Stimulated activated CD4-positive, alpha-beta T cell treated with anti-CD3 and anti-CD28 coated beads, Interleukin-2, amount 100 ng/mL, for 4 hours (primary cell): ENCODE data around the gene RAB20.
"Not testable (repeated sequence)": the region's sequence is repeated elsewhere in the genome, so short reads cannot be mapped to it uniquely, and the experiment has no call there.

Source experiments
- DNase-seq: peaks from one replicate; pipeline ENCODE4 v3.0.0-alpha.2; 2020; ENCODE audit warnings: low read depth

The RAB20 gene

DNA sequence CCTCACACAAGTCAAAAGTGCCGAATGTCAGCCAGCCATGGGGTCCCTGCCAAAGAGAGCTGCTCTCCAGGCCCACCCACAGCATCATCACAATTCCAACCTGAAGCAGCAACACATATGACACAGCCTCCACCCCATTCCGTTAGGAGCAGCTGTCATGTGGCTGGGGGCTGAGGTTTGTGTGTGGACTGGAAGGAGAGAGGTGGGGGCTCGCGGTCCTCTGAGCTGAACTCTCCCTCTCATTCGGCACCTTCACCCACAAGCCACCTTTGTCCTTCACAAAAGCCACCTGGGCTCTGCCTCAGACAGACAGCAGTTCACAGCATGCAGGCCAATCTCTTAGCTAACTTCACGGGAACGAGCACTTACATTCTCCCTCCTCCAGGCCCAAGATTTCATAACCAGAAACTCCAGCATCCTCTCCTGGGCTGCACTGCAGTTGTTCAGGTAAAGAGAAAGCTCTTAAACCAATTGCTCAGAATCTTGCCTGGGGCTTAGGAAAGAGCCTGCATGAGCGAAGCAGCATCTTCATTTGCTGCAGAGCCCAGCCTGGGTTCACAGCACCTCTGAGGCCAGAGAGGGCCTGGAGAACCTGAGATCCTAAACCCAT, 7.2 kb downstream of the RAB20 start:
- DNase-seq, result no peak

DNA sequence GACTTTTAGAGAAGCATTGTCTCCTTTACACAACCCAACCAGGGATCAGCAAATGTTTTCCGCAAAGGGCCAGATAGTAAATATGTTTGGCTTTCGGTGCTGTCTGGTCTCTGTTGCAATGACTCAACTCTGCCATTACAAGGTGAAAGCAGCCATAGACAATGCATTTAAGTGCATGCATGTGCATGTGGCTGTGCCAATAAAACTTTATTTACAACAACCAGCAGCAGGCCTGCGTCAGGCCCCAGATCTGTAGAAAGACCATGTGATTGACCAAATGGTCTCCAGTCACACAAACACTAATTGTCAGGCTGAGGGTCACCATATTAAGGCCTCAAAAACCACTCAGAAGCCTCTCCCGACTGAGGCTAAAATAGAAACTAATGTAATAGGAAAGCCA, 8.1 kb downstream of the RAB20 start:
- no peak for DNase-seq

DNA sequence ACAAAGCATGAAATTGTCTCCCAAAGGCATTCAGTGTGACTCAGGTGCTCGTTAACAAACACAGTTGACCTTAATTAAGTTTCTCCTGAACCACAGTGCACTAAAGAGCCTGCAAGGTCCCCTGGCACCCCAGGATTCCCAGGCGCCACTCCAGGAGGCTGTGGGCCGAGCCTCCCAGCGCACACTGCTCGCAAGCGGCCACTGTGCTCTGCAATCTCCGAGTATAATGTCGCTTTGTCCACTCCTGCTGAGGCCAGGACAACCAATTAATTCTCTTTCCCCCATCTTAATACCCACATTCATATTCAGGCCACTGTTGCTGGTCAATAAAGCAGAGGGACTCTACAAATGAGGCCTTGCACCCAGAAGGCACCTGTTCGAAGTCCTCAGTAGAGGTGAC, 8.8 kb downstream of the RAB20 start:
- DNase-seq, result no peak

DNA sequence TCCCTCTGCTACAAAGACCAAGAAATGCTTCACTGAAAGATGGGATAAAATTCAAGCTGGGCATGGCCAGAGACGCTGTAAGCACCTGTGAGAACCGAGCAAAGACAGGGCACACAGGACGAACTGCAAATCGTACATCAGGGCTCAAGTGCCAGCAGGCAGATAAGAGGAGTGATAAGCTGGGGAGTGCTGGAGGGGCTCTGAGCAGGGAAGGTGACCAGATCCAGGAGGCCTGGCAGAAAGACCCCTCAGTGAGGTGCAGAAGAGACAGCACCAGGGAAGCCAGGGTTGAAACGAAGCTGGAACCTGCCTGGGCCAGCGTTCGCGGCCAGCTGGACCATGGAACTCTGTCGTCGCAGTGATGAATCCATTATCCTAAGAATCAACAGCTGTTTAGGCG, 10.2 kb downstream of the RAB20 start:
- no peak for DNase-seq

DNA sequence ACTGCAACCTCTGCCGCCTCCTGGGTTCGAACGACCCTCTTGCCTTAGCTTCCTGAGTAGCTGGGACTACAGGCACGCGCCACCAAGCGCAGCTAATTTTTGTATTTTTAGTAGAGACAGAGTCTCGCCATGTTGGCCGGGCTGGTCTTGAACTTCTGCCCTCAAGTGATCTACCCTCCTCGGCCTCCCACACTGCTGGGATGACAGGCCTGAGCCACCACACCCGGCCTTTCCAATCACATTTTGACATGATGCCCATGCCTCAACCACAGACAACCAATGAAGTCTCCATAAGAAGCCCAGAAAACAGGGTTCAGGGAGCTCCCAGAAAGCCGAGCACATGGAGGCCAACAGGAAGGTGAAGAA, 11.7 kb downstream of the RAB20 start:
- DNase-seq, result no peak

DNA sequence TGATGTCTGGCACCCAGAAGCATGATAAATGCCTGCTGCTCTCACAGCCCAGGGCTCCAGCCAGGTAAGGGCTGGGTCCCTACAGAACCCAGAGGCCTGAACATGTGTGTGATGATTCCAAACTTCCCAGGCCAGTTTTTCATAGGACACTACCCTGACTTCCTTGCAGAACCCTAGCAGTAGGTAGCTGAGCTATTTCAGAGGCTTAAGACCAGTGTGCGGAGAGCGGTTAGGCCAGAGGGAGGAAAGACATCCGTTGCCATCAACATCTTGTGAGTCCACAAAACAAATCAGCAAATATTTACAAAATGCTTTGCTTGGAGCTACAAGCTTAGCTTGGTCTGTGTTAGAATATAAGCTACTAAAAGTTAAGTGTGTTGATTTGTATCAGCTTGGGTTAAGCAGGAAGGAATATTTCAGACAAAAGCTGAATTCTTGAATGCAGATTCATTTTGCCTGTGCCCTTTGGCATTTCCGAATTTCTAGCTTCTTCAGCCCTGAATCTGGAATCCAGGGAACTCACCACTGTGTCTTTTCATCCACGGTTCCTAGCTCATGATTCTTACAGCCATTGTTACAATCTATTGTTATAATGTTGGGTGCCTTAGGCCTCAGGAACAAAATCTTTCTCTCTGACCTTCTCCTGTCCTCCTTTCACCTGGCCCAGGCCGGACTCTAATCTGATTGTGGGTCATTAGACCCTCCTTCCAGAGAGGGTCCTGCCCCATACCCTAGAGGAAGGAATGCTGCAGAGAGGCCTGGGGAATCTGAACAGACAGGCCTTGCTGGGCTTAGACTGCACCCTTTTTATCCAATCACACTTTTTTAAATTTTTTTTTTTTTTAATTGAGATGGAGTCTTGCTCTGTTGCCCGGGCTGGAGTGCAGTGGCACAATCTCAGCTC, 12.4 kb downstream of the RAB20 start:
- no peak for DNase-seq

DNA sequence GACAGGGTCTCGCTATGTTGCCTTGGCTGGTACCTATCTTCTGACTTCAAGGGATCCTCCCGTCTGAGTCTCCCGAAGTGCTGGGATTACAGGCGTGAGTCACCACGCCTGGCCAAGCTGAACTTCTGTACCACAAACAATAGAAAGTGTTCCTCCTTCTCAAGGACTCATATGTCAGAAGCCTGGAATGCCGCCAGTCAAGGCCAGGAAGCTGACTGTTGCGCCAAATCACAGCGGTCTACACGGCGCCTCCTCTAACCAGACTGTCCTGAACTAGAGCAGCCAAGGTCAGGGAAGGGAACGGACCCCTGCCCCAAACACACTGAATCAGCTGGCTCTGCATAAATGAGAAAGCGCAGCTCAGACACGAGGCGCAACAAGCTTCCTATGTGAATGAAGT, 14.6 kb downstream of the RAB20 start:
- DNase-seq, result no peak

DNA sequence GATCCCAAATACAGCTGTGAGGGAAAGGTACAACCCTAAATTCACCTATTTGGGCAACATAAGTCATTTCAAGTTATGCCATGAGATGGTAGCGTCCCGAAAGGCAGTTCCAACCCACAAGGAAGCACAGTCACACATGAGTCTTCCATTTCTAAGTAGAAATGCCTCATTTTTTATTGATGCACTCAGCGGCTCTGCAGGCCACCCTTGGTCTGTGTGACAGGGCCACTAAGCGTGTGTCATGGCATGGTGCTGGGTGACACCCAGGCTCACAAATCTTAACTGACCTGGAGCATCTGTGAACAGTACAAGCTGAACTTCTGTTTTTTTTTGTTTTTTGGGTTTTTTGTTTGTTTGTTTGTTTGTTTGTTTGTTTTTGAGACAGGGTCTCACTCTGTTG, 15.1 kb downstream of the RAB20 start:
- no peak for DNase-seq

DNA sequence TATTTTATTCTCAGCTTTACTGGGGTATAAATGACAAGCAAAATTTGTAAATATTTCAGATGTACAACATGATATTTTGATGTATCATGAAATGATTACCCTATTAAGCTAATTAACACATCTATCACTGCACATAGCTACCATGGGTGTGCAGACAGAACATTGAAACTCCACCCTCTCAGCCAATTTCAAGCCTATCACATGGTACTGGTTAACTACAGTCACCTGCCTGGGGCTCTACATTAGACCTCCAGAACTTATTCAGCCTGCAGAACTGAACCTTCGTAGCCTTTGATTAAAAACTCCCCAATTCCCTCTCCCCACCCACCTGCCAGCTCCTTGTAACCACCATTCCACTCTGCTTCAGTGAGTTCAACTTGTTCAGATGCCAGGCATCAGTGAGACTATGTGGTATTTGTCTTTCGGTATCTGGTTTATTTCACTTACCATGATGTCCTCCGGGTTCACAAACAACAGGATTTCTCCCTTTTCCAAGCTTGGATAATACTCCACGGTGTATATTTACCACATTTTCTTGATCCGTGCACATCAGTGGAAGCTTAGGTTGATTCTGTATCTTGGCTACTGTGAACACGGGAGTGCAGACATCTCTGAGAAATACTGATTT, 19.2 kb downstream of the RAB20 start:
- no peak for DNase-seq

DNA sequence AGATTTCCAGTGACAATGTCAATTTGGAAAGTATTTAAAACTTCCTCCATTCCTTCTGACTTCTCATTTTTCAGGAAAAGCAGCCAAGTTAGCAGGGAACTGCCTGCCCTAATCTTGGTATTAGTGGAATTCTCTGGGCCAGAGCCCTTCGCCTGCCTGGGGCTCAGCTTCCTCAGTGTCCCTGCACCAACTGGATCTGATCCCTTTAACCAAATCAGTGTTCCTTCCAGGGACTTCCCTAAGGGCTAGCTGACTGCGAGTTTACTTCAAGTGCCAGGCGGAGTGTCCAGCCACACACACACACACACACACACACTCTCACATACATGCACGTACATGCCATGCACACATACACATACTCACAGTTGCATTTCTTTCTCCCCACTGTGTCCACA, 20.0 kb downstream of the RAB20 start:
- DNase-seq, result no peak

DNA sequence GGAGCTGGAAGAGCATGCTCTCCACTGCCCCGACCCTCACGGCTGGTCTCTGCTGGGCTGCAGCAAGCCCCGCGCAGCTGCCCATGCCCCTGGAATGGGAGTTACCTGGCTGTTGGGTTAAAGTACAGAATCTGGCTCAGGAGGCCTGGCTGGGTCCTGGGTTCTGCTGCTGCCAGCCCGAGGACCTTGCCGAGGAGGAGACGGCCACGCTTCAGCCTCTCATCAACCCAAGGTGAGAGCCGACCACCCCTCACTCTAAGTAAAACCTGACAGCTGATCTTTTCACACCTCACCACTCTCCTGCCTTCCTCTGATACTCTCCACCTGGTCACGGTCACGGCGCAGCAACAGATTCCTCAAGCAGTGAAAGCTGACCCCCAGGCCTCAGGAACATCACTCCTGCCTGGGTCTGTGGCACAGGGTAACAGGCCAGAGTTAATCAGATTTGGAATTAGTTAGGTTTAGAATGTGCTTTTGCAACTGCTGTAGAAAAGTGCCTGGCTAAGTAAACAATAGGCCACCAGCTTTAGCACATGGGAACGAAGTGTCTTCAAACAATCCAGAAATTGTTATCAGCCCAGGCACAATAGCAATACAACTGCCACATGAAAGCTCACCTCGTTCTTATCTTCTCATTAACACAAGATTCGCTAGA, 20.5 kb downstream of the RAB20 start:
- DNase-seq, result no peak

DNA sequence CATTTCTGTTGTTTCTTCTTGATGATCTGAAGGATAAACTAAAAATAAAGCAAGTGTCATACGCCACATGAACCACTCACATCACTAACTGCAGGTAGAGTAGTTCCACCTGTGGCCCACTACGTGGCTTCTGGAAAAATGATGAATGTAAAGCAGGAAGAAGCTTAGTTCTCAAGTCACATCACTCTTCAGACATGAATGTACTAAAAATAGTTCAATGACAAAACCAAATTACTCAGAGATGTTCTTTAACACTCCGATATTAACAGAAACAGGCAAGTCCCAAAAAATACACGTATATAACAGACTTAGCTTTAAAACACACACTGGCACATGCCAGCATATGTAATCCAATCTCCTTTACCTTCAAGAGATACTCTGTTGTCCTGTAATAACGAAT, 21.6 kb downstream of the RAB20 start:
- DNase-seq, result no peak

DNA sequence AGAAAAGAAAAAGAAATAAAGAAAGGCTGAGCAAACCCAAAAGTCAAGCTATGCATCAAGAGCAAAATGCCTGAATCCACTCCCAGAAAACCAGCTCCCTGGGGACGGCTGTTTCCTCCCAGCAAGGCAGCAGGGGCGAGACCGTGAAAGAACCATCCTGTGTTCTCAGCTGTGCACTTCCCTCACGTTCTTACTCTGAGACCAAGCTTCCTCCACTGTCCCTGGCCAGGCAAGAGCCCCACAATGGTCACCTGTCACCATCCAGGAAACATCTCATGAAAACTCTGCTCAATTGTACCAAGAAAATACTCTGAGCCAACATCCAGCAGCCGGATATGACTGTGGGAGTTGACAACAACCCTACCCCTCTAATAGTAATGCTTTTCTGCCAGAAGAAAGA, 22.9 kb downstream of the RAB20 start:
- DNase-seq, result no peak

DNA sequence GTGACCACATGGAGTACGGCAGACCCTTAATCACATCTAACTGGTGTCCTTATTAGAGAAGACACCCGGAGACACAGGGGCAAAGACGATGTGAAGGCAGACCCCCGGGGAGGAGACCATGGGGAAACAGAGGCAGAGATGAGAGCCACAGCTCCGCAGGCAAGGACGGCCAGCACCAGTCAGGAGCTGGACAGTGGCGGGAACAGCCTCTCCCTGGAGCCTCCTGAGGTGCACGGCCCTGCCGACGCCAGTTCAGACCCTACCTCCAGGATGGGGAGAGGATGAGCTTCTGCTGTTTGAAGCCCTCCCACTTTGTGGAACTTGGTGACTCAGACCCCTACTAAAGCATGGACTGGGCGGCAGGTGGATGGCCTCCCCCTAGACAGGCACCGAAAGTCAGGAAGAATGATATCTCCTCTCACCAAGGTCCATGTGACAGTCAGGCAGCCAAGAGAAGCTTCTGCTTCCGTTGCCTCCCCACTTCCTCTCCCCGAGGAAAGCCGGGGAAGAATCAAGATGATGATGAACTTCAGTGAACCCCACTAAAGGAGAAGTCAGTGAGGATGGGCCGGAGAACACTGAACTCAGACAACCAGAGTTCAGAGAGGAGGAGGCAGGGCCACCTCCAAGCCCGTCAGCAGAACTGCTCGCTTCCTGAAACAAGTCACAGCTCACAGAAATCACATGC, 25.4 kb downstream of the RAB20 start:
- DNase-seq, result no peak

DNA sequence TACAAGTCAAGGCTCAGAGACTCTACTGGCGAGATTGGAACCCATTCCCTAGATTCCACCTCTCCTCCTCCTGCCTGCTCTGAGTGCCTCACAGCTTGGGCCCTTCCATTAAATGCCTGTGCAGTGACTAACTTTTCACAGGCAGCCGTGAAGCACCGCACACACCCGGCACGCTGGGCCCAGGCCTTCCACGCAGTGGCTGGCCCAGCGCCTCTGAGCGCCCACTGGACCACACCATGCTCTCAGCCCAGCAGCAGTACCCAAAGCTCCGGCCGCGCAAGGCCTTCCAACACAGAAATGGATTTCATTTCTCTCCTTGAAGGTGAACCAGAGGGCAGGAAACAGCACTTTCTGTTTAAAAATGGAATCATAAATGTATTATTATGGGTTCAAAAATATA, 26.0 kb downstream of the RAB20 start:
- DNase-seq, result no peak

DNA sequence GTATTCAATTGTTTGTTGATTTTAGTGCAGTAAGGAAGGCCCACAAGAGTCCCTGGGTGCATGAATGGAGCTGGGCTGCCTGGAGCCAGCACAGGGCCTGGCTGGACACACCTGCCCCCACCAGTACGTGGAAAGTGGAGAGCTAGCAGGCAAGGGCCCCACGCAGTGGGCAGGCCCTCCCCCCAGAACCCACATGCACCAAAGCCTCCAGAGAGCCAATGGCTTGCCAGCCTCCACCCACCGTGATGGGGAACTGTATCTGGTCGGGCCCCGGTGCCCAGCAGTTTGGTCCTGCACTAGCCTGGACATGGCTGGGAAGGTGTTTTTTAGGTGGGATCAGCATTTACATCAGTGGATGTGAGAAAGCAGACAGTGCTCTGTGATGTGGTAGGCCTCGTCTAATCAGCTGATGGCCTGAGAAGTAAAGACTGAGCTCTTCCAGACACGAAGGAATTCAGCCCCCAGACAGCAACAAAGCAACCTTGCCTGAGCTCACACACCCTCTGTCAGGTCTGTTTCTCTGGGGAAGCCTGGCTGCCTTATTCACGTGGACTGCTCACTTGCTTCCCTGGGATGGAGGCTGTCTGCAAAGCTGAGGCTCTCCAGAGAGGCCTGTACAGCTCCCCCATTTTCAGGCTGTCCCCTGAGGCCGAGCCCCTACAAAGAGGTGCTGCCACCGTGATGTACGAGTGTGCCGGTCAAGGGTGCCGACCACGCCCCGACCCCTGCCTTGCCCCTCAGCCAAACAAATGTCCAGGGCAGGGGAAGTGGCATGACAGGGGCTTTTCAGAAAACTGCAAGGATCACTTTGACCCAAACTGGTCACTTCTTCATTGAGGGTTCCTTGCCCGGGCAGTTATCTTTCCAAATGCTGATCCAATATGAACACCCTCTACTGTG, 27.5 kb downstream of the RAB20 start:
- no peak for DNase-seq

DNA sequence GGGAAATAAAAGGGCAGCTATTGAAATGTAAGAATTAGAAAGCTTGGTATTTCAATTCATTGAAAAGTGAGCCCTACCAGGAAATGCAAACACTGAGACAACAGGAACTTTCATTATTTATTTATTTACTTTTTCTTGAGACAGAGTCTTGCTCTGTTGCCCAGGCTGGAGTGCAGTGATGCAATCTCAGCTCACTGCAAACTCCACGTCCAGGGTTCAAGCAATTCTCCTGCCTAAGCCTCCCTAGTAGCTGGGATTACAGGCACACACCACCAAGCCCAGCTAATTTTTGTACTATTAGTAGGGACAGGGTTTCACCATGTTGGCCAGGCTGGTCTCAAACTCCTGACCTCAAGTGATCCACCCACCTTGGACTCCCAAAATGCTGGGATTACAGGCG, 29.3 kb downstream of the RAB20 start:
- DNase-seq, result not testable (repeated sequence)

DNA sequence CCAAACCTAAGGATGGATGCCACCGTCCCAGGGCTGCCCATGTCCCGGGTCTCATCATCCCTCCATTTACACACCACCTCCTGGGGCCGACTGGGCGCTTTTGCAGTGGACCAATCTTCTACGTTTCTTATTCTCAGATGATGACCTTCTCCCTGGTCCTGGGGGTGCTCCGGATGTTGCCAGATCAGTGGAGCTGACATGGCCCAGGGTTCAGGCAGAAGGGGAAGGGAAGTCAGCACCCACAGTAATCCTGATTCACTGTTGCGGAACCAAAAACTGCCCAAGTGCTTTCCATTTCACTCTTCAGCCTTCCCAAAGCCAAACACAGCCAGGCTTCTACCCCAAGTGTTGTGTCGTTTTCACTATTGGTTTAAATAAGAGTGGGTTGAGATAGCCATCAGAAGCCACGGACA, 29.8 kb downstream of the RAB20 start:
- no peak for DNase-seq

DNA sequence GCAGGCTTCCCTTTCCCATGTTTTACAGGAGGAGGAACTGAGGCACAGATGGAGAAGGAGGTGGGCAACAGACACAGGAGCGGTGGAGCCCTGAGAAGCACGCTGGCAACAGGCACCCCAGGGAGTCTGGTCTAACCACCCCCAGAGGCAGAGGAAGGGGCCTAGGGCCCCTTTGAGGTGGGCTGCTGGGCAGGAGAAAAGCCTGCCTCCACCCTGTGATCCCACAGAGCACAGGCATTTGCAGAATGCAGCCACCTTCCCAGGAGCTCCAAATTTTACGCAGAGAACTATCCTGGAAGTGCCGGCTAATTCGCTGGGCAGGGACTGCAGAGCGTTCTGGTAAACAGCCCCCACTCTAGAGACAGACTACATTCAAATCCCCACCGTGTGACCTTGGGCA, 30.4 kb downstream of the RAB20 start:
- no peak for DNase-seq

DNA sequence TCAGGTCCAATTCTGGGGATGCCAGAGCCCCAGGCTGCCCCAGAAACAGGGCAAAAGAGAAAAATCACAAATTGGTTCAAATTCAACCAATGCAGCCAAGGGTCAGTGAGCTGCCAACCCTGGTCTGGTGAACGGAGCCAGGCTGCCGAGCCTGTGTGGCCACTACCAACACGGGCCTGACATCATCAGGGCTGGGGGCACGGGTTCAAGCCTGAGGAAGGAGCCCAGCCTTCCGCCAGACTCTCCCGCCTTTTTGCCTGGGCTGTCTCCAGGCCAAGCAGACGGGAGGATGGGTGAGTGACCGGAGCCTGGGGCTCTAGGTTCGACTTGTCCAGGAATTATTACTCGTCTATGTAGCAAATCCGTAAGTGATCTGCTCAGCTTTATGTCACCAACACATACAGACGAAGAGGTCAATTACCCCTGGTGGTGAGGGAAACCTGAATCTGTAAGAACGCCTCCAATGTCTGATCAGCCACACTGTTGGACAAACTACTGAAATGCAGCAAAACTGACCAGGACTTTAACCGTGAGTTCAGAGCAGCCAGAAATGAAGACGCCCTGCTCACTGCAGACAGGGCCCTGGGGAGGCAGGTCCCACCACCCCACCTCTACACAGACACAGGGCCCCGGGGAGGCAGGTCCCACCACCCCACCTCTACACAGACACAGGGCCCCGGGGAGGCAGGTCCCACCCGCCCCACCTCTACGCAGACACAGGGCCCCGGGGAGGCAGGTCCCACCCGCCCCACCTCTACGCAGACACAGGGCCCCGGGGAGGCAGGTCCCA, 31.8 kb downstream of the RAB20 start:
- DNase-seq, result no peak
